HEK293 (cell line): ENCODE measurements around the gene TSPAN1.

ENCODE experiments used
- BCL11B ChIP-seq: fragments of 450-650 bp; formaldehyde crosslinking; IDR thresholded peaks from 2 replicates; pipeline ENCODE4 v1.5.1; 2016; ENCODE audit warnings: low read depth, missing biosample characterization, missing genetic modification characterization
- GLI2 ChIP-seq: fragments of 450-650 bp; formaldehyde crosslinking; IDR thresholded peaks from 2 replicates; pipeline ENCODE4; 2017; ENCODE audit warnings: missing biosample characterization, missing genetic modification characterization, low read depth, borderline replicate concordance
- GLI4 ChIP-seq: fragments of 450-650 bp; formaldehyde crosslinking; IDR thresholded peaks from 2 replicates; pipeline ENCODE4 v1.5.1; 2016; ENCODE audit warnings: missing biosample characterization, missing genetic modification characterization
- HIC1 ChIP-seq: fragments of 450-650 bp; formaldehyde crosslinking; IDR thresholded peaks from 2 replicates; pipeline ENCODE4 v1.5.1; 2016; ENCODE audit warnings: missing biosample characterization, missing genetic modification characterization
- KLF7 ChIP-seq: fragments of 450-650 bp; formaldehyde crosslinking; IDR thresholded peaks from 2 replicates; pipeline ENCODE4 v1.5.1; 2016; ENCODE audit warnings: missing biosample characterization, missing genetic modification characterization, borderline replicate concordance
- KLF9 ChIP-seq: fragments of 450-650 bp; formaldehyde crosslinking; IDR thresholded peaks from 2 replicates; pipeline ENCODE4 v1.5.1; 2016; ENCODE audit warnings: missing biosample characterization, missing genetic modification characterization, low read depth
- SALL2 ChIP-seq: fragments of 450-650 bp; formaldehyde crosslinking; IDR thresholded peaks from 2 replicates; pipeline ENCODE4 v1.5.0; 2017; ENCODE audit warnings: missing biosample characterization, mild to moderate bottlenecking, missing genetic modification characterization, borderline replicate concordance
- TRIM28 ChIP-seq: IDR thresholded peaks from 2 replicates; pipeline ENCODE4 v1.6.1; 2011; ENCODE audit warnings: low read length, control low read depth, borderline replicate concordance
- ZBTB11 ChIP-seq: fragments of 450-650 bp; formaldehyde crosslinking; conservative IDR thresholded peaks from 2 replicates; pipeline ENCODE4 v1.5.1; 2016; ENCODE audit warnings: low read depth, missing biosample characterization, missing genetic modification characterization
- ZBTB20 ChIP-seq: fragments of 450-650 bp; formaldehyde crosslinking; IDR thresholded peaks from 2 replicates; pipeline ENCODE4 v1.5.1; 2016; ENCODE audit warnings: missing biosample characterization, missing genetic modification characterization
- ZNF140 ChIP-seq: fragments of 450-650 bp; formaldehyde crosslinking; IDR thresholded peaks from 2 replicates; pipeline ENCODE4 v1.5.1; 2016; ENCODE audit warnings: missing biosample characterization, missing genetic modification characterization
- ZNF148 ChIP-seq: fragments of 450-650 bp; formaldehyde crosslinking; IDR thresholded peaks from 2 replicates; pipeline ENCODE4 v1.5.0; 2017; ENCODE audit warnings: missing biosample characterization, missing genetic modification characterization, borderline replicate concordance
- ZNF169 ChIP-seq: fragments of 450-650 bp; formaldehyde crosslinking; IDR thresholded peaks from 2 replicates; pipeline ENCODE4 v1.5.1; 2016; ENCODE audit warnings: missing biosample characterization, missing genetic modification characterization
- ZNF324 ChIP-seq: fragments of 450-650 bp; formaldehyde crosslinking; IDR thresholded peaks from 2 replicates; pipeline ENCODE4 v1.5.1; 2016; ENCODE audit warnings: missing biosample characterization, missing genetic modification characterization
- ZNF350 ChIP-seq: fragments of 450-650 bp; formaldehyde crosslinking; IDR thresholded peaks from 2 replicates; pipeline ENCODE4 v1.5.0; 2017; ENCODE audit warnings: missing biosample characterization, mild to moderate bottlenecking, missing genetic modification characterization
- ZNF354C ChIP-seq: fragments of 450-650 bp; formaldehyde crosslinking; IDR thresholded peaks from 2 replicates; pipeline ENCODE4 v1.5.1; 2016; ENCODE audit warnings: missing biosample characterization, missing genetic modification characterization, low read depth, borderline replicate concordance
- ZNF391 ChIP-seq: fragments of 450-650 bp; formaldehyde crosslinking; IDR thresholded peaks from 2 replicates; pipeline ENCODE4 v1.5.1; 2016; ENCODE audit warnings: low read depth, missing biosample characterization, missing genetic modification characterization, borderline replicate concordance
- ZNF423 ChIP-seq: fragments of 450-650 bp; formaldehyde crosslinking; IDR thresholded peaks from 2 replicates; pipeline ENCODE4 v1.5.1; 2016; ENCODE audit warnings: missing biosample characterization, missing genetic modification characterization
- ZNF501 ChIP-seq: fragments of 450-650 bp; formaldehyde crosslinking; IDR thresholded peaks from 2 replicates; pipeline ENCODE4 v1.5.1; 2016; ENCODE audit warnings: missing biosample characterization, missing genetic modification characterization
- ZNF514 ChIP-seq: fragments of 450-650 bp; formaldehyde crosslinking; IDR thresholded peaks from 2 replicates; pipeline ENCODE4 v1.5.1; 2016; ENCODE audit warnings: missing biosample characterization, missing genetic modification characterization
- ZNF561 ChIP-seq: fragments of 450-650 bp; IDR thresholded peaks from 2 replicates; pipeline ENCODE4 v1.5.1; 2018; ENCODE audit warnings: missing biosample characterization, missing genetic modification characterization, borderline replicate concordance
- ZNF621 ChIP-seq: fragments of 450-650 bp; formaldehyde crosslinking; IDR thresholded peaks from 2 replicates; pipeline ENCODE4 v1.5.1; 2017; ENCODE audit warnings: missing biosample characterization, missing genetic modification characterization
- ZNF76 ChIP-seq: fragments of 450-650 bp; formaldehyde crosslinking; IDR thresholded peaks from 2 replicates; pipeline ENCODE4; 2016; ENCODE audit warnings: low read depth, missing biosample characterization, missing genetic modification characterization, borderline replicate concordance
- ZNF777 ChIP-seq: fragments of 450-650 bp; formaldehyde crosslinking; IDR thresholded peaks from 2 replicates; pipeline ENCODE4 v1.5.1; 2017; ENCODE audit warnings: missing biosample characterization, missing genetic modification characterization, borderline replicate concordance
- ZNF791 ChIP-seq: fragments of 450-650 bp; formaldehyde crosslinking; IDR thresholded peaks from 2 replicates; pipeline ENCODE4 v1.5.1; 2016; ENCODE audit warnings: missing biosample characterization, missing genetic modification characterization
- TF ChIP-seq, protein P1 (sequence below): fragments of 450-650 bp; formaldehyde crosslinking; IDR thresholded peaks from 2 replicates; pipeline ENCODE4 v1.5.1; 2017; ENCODE audit warnings: missing biosample characterization, missing genetic modification characterization
- TF ChIP-seq, protein P2 (sequence below): fragments of 450-650 bp; formaldehyde crosslinking; IDR thresholded peaks from 2 replicates; pipeline ENCODE4 v1.5.1; 2016; ENCODE audit warnings: missing biosample characterization, missing genetic modification characterization
- TF ChIP-seq, protein P3 (sequence below): fragments of 450-650 bp; formaldehyde crosslinking; IDR thresholded peaks from 2 replicates; pipeline ENCODE4 v1.5.1; 2016; ENCODE audit warnings: missing biosample characterization, missing genetic modification characterization

TSPAN1 gene

DNA sequence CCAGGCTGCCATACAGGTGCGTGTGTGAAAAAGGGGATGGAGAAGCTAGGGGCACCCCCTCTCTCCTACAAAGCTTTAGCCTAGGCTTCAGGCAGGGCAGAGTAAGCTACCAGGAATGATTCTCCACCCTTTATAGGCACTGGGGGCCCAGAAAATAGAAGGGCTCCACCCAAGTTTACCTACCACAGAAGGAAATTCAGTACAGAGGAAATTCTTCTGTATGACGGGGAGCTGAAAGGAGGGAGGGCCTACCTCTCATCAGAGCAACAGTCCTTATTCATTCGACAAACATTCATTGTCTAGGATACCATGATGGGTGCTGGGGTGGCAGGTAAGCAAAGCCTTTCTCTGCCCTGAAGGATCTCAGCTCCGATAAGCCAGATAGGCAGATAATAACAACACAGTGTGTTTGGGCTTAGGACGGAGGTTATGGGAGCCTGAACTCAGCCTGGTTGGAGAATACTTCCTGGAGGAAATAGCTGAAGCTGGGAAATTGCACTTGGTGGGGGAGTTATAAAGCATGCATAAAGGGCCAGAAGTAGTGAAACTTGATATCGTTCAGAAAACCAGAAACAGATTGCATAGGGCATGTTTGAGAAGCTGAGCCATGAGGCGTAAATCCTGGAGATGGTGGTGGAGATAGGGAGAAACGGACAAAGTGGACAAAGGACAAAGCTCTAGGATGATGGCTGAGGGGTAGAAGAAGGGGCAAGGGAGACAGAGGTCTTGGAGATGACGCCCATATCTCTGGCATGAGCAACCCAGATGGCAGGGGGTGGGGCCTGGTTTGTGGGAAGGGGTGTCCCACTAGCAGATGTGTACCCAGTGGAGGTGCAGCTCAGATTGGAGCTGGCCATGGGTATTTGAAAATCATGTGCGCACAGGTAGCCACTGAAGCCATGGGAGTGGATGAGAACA, 6.7 kb downstream of the TSPAN1 start (continued):
- TF ChIP-seq ZNF148 (tag by site-specific recombination), result no peak
- TF ChIP-seq ZNF140 (tag by site-specific recombination), result no peak
- TF ChIP-seq ZNF777 (tag by site-specific recombination), result no peak
- TF ChIP-seq ZNF169 (tag by site-specific recombination), result no peak
- TF ChIP-seq ZBTB20, result no peak
- no peak for TF ChIP-seq ZNF621
- TF ChIP-seq ZNF76 (tag by site-specific recombination), result no peak
- no peak for TF ChIP-seq GLI4 (tag by site-specific recombination)
- TF ChIP-seq SALL2, result no peak
- TF ChIP-seq BCL11B (tag by site-specific recombination), result no peak
- TF ChIP-seq KLF9, result no peak
- TF ChIP-seq ZNF350 (tag by site-specific recombination), result no peak
- peak; percentile 73; the same call in 1 of the 2 replicates for TF ChIP-seq TRIM28
- TF ChIP-seq GLI2 (tag by site-specific recombination), result no peak
- no peak for TF ChIP-seq ZNF354C (tag by site-specific recombination)
- no peak for TF ChIP-seq KLF7 (tag by site-specific recombination)
- TF ChIP-seq, protein P1, sequence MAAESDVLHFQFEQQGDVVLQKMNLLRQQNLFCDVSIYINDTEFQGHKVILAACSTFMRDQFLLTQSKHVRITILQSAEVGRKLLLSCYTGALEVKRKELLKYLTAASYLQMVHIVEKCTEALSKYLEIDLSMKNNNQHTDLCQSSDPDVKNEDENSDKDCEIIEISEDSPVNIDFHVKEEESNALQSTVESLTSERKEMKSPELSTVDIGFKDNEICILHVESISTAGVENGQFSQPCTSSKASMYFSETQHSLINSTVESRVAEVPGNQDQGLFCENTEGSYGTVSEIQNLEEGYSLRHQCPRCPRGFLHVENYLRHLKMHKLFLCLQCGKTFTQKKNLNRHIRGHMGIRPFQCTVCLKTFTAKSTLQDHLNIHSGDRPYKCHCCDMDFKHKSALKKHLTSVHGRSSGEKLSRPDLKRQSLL (tag by site-specific recombination), result peak; percentile 48; the same call in 1 of the 2 replicates
- no peak for TF ChIP-seq ZNF423
- TF ChIP-seq ZNF324 (tag by site-specific recombination), result no peak
- TF ChIP-seq, protein P2, sequence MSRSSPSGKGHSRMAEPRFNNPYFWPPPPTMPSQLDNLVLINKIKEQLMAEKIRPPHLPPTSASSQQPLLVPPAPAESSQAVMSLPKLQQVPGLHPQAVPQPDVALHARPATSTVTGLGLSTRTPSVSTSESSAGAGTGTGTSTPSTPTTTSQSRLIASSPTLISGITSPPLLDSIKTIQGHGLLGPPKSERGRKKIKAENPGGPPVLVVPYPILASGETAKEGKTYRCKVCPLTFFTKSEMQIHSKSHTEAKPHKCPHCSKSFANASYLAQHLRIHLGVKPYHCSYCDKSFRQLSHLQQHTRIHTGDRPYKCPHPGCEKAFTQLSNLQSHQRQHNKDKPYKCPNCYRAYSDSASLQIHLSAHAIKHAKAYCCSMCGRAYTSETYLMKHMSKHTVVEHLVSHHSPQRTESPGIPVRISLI (tag by site-specific recombination), result peak; percentile 80
- no peak for TF ChIP-seq ZNF391 (tag by site-specific recombination)
- TF ChIP-seq, protein P3, sequence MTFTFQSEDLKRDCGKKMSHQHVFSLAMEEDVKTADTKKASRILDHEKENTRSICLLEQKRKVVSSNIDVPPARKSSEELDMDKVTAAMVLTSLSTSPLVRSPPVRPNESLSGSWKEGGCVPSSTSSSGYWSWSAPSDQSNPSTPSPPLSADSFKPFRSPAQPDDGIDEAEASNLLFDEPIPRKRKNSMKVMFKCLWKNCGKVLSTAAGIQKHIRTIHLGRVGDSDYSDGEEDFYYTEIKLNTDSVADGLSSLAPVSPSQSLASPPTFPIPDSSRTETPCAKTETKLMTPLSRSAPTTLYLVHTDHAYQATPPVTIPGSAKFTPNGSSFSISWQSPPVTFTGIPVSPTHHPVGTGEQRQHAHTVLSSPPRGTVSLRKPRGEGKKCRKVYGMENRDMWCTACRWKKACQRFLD (tag by site-specific recombination), result no peak
- TF ChIP-seq ZNF514, result no peak
- TF ChIP-seq ZBTB11 (tag by site-specific recombination), result no peak
- no peak for TF ChIP-seq ZNF501 (tag by site-specific recombination)
- TF ChIP-seq ZNF561 (tag by site-specific recombination), result no peak
- TF ChIP-seq ZNF791 (tag by site-specific recombination), result no peak
- TF ChIP-seq HIC1 (tag by site-specific recombination), result no peak
